ENCODE data around the gene RAB11FIP5. TPM values are rescaled to one million over a fixed set of nuclear protein-coding genes. Genes with fewer than 3 reads are reported as not detected.

RAB11FIP5 gene
- total and polyA plus RNA-seq, 9 of the 15 experiments (the other 6 are each of a cell fraction or from before 2014, with no cell fraction given), result 1.7 to 14.4 (median 6.4) TPM

DNA sequence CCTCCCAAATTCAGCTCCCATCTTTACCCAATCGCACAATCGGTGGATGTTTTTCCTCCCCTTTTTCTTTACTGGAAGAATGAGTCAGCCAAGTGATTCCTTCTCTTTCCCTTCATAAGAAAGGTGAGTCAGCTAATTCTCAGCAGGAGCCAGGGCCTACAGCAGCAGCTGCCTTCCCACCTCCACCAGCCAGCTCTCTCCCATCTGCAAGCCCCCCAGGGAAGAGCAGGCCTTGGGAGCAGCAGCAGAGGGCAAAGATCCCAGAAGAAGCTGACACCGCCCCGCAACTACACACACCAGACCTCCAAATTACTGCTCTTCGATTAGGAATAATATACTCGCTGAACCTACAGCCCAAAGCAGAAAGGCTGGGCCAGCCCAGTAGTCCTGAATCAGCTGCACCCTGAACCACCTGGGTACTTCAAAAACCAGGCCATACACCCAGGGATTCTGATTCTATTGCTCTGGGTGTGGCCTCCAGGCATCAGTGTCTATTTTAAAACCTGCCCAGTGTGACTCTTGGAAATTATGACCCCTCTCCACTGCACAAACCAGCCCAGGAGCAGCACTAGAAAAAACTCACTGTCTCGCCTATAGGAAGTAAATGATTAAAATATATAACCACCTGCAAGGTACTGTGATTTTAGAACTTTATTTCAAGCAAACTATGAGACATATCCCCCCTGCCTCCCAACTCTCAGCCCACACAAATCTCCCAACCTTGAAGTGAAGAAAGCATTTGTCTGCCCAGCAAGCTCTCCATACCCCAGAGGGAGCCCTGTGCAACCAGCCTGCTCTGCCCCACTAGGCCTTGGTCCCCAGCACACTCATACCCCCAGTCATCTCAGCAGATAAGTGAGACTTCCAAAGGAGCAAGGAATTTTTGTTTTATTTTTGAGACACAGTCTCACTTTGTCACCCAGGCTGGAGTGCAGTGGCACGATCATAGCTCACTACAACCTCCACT, 48.6 kb downstream of the RAB11FIP5 start (continued):
- TF ChIP-seq MTA3 (IDR thresholded peaks at IDR 0.05; ENCODE audit: borderline replicate concordance), result 0 out of 2 replicates have a peak, but pooled peaks have one; percentile 51
- TF ChIP-seq HNRNPH1 (optimal IDR thresholded peaks at IDR 0.05; ENCODE audit: low read depth, low read length), result no peak
- TF ChIP-seq NUFIP1 (IDR thresholded peaks at IDR 0.05; ENCODE audit: partially characterized antibody), result no peak
- TF ChIP-seq ZNF551 (CRISPR knock-in tag; IDR thresholded peaks at IDR 0.05), result no peak
- TF ChIP-seq KLF10 (CRISPR knock-in tag; IDR thresholded peaks at IDR 0.05), result no peak
- TF ChIP-seq, protein P1, sequence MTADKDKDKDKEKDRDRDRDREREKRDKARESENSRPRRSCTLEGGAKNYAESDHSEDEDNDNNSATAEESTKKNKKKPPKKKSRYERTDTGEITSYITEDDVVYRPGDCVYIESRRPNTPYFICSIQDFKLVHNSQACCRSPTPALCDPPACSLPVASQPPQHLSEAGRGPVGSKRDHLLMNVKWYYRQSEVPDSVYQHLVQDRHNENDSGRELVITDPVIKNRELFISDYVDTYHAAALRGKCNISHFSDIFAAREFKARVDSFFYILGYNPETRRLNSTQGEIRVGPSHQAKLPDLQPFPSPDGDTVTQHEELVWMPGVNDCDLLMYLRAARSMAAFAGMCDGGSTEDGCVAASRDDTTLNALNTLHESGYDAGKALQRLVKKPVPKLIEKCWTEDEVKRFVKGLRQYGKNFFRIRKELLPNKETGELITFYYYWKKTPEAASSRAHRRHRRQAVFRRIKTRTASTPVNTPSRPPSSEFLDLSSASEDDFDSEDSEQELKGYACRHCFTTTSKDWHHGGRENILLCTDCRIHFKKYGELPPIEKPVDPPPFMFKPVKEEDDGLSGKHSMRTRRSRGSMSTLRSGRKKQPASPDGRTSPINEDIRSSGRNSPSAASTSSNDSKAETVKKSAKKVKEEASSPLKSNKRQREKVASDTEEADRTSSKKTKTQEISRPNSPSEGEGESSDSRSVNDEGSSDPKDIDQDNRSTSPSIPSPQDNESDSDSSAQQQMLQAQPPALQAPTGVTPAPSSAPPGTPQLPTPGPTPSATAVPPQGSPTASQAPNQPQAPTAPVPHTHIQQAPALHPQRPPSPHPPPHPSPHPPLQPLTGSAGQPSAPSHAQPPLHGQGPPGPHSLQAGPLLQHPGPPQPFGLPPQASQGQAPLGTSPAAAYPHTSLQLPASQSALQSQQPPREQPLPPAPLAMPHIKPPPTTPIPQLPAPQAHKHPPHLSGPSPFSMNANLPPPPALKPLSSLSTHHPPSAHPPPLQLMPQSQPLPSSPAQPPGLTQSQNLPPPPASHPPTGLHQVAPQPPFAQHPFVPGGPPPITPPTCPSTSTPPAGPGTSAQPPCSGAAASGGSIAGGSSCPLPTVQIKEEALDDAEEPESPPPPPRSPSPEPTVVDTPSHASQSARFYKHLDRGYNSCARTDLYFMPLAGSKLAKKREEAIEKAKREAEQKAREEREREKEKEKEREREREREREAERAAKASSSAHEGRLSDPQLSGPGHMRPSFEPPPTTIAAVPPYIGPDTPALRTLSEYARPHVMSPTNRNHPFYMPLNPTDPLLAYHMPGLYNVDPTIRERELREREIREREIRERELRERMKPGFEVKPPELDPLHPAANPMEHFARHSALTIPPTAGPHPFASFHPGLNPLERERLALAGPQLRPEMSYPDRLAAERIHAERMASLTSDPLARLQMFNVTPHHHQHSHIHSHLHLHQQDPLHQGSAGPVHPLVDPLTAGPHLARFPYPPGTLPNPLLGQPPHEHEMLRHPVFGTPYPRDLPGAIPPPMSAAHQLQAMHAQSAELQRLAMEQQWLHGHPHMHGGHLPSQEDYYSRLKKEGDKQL (CRISPR knock-in tag; IDR thresholded peaks at IDR 0.05; ENCODE audit: borderline replicate concordance), result no peak
- TF ChIP-seq TSC22D4 (tag; IDR thresholded peaks at IDR 0.05), result no peak
- 0 out of 2 replicates have a peak, but pooled peaks have one; percentile 6 for TF ChIP-seq MIER1 (IDR thresholded peaks at IDR 0.05; ENCODE audit: low read depth)
- TF ChIP-seq PHF20 (IDR thresholded peaks at IDR 0.05; ENCODE audit: partially characterized antibody), result no peak
- TF ChIP-seq, protein P2, sequence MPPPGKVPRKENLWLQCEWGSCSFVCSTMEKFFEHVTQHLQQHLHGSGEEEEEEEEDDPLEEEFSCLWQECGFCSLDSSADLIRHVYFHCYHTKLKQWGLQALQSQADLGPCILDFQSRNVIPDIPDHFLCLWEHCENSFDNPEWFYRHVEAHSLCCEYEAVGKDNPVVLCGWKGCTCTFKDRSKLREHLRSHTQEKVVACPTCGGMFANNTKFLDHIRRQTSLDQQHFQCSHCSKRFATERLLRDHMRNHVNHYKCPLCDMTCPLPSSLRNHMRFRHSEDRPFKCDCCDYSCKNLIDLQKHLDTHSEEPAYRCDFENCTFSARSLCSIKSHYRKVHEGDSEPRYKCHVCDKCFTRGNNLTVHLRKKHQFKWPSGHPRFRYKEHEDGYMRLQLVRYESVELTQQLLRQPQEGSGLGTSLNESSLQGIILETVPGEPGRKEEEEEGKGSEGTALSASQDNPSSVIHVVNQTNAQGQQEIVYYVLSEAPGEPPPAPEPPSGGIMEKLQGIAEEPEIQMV (tag; conservative IDR thresholded peaks at IDR 0.05; ENCODE audit: low read depth), result no peak
- TF ChIP-seq ZNF134 (CRISPR knock-in tag; conservative IDR thresholded peaks at IDR 0.05), result no peak
- TF ChIP-seq, protein P3, sequence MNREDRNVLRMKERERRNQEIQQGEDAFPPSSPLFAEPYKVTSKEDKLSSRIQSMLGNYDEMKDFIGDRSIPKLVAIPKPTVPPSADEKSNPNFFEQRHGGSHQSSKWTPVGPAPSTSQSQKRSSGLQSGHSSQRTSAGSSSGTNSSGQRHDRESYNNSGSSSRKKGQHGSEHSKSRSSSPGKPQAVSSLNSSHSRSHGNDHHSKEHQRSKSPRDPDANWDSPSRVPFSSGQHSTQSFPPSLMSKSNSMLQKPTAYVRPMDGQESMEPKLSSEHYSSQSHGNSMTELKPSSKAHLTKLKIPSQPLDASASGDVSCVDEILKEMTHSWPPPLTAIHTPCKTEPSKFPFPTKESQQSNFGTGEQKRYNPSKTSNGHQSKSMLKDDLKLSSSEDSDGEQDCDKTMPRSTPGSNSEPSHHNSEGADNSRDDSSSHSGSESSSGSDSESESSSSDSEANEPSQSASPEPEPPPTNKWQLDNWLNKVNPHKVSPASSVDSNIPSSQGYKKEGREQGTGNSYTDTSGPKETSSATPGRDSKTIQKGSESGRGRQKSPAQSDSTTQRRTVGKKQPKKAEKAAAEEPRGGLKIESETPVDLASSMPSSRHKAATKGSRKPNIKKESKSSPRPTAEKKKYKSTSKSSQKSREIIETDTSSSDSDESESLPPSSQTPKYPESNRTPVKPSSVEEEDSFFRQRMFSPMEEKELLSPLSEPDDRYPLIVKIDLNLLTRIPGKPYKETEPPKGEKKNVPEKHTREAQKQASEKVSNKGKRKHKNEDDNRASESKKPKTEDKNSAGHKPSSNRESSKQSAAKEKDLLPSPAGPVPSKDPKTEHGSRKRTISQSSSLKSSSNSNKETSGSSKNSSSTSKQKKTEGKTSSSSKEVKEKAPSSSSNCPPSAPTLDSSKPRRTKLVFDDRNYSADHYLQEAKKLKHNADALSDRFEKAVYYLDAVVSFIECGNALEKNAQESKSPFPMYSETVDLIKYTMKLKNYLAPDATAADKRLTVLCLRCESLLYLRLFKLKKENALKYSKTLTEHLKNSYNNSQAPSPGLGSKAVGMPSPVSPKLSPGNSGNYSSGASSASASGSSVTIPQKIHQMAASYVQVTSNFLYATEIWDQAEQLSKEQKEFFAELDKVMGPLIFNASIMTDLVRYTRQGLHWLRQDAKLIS (CRISPR knock-in tag; IDR thresholded peaks at IDR 0.05), result no peak
- TF ChIP-seq, protein P4, sequence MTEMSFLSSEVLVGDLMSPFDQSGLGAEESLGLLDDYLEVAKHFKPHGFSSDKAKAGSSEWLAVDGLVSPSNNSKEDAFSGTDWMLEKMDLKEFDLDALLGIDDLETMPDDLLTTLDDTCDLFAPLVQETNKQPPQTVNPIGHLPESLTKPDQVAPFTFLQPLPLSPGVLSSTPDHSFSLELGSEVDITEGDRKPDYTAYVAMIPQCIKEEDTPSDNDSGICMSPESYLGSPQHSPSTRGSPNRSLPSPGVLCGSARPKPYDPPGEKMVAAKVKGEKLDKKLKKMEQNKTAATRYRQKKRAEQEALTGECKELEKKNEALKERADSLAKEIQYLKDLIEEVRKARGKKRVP (CRISPR knock-in tag; IDR thresholded peaks at IDR 0.05), result no peak
- peak; percentile 94 for TF ChIP-seq MAFF (IDR thresholded peaks at IDR 0.05; ENCODE audit: low read length)
- TF ChIP-seq TCFL5 (CRISPR knock-in tag; conservative IDR thresholded peaks at IDR 0.05), result no peak
